Calu3 (cell line): ENCODE measurements around the gene CHSY1. TPM values are rescaled to one million over a fixed set of nuclear protein-coding genes. Genes with fewer than 3 reads are reported as not detected.

ENCODE experiments used
- BruUV-seq: library from RNA; stranded (reverse); fragments of 400-500 nt; replicated peaks from 2 replicates; lab custom pipeline; 2021; lab: Mats Ljungman, UMichigan
- CTCF ChIA-PET: fragments of 300-600 bp; sonication (Branson Sonifier 250); formaldehyde crosslinking; loops from one replicate; lab custom pipeline; 2022; ENCODE audit warnings: antibody characterized with exemption; lab: Charles Lee
- DNase-seq: peaks from one replicate; pipeline ENCODE4 v3.0.0; 2022
- H3K27ac Mint-ChIP-seq: one replicate; pipeline ENCODE4 v1.8.0; 2022; ENCODE audit warnings: mixed read lengths; ENCODE audit not compliant: unreplicated experiment
- H3K27me3 Mint-ChIP-seq: one replicate; pipeline ENCODE4 v1.8.0; 2022; ENCODE audit warnings: mixed read lengths; ENCODE audit not compliant: unreplicated experiment
- H3K36me3 Mint-ChIP-seq: one replicate; pipeline ENCODE4 v1.8.0; 2022; ENCODE audit warnings: mild to moderate bottlenecking, moderate library complexity, mixed read lengths; ENCODE audit not compliant: insufficient read depth, unreplicated experiment
- H3K4me1 Mint-ChIP-seq: one replicate; pipeline ENCODE4 v1.8.0; 2022; ENCODE audit warnings: mild to moderate bottlenecking, low read depth, mixed read lengths; ENCODE audit not compliant: unreplicated experiment
- H3K4me3 Mint-ChIP-seq: one replicate; pipeline ENCODE4 v1.8.0; 2022; ENCODE audit warnings: mild to moderate bottlenecking, low read depth, moderate library complexity, mixed read lengths; ENCODE audit not compliant: unreplicated experiment
- H3K9me3 Mint-ChIP-seq: one replicate; pipeline ENCODE4 v1.8.0; 2022; ENCODE audit warnings: low read depth, mixed read lengths; ENCODE audit not compliant: unreplicated experiment
- intact Hi-C: fragments of 100-400 bp; cut with micrococcal nuclease; formaldehyde crosslinking; loops from one replicate; pipeline ENCODE4 v1.10.0; 2022; ENCODE audit not compliant: unreplicated experiment
- total RNA-seq: library from RNA; stranded (reverse); gene quantifications from 2 replicates; pipeline ENCODE4 v1.2.3, GENCODE V29; 2022
- TF ChIP-seq, protein P1 (sequence below): fragments of 200-600 bp; IDR thresholded peaks from one replicate; pipeline ENCODE4 v1.8.0; 2022; ENCODE audit warnings: antibody characterized with exemption; ENCODE audit not compliant: unreplicated experiment

Gene CHSY1
- total RNA-seq, 1 experiment from 2014 or later, result 25.0 TPM

- intact Hi-C loops, result no loop called here
- Mint-ChIP-seq H3K27ac (no peak overlapping the region), H3K4me3 (no peak overlapping the region), H3K9me3 (no peaks in the 10 kb centered on the region), H3K4me1 (no peaks in the 10 kb centered on the region), H3K27me3 (peaks cover 30% of the 10 kb centered on the region), H3K36me3 (no peaks in the 10 kb centered on the region)
- BruUV-seq, result no TSS peak
- CTCF ChIA-PET, result interaction anchor here (0.6 to 0.8 kb wide), 2 partner anchors 38 to 1581 kb away, joined by 3 read pairs; no protein-coding TSS in a partner anchor
- no peak for DNase-seq
- TF ChIP-seq, protein P1, sequence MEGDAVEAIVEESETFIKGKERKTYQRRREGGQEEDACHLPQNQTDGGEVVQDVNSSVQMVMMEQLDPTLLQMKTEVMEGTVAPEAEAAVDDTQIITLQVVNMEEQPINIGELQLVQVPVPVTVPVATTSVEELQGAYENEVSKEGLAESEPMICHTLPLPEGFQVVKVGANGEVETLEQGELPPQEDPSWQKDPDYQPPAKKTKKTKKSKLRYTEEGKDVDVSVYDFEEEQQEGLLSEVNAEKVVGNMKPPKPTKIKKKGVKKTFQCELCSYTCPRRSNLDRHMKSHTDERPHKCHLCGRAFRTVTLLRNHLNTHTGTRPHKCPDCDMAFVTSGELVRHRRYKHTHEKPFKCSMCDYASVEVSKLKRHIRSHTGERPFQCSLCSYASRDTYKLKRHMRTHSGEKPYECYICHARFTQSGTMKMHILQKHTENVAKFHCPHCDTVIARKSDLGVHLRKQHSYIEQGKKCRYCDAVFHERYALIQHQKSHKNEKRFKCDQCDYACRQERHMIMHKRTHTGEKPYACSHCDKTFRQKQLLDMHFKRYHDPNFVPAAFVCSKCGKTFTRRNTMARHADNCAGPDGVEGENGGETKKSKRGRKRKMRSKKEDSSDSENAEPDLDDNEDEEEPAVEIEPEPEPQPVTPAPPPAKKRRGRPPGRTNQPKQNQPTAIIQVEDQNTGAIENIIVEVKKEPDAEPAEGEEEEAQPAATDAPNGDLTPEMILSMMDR, result no peak
Observed at GRCh38 chr15:101143321-101143720, 108.5 kb downstream of the CHSY1 start.

GRCh38 chr15:101142711-101143110 lies 109.1 kb downstream of the CHSY1 start:
- Mint-ChIP-seq H3K4me3 (no peak overlapping the region), H3K36me3 (no peaks in the 10 kb centered on the region), H3K27me3 (peaks cover 30% of the 10 kb centered on the region), H3K27ac (no peak overlapping the region), H3K4me1 (no peaks in the 10 kb centered on the region), H3K9me3 (no peaks in the 10 kb centered on the region)
- BruUV-seq, result no TSS peak
- TF ChIP-seq, protein P1, result no peak
- DNase-seq, result no peak
- CTCF ChIA-PET, result no interaction called here
- intact Hi-C loops, result no loop called here

DNA sequence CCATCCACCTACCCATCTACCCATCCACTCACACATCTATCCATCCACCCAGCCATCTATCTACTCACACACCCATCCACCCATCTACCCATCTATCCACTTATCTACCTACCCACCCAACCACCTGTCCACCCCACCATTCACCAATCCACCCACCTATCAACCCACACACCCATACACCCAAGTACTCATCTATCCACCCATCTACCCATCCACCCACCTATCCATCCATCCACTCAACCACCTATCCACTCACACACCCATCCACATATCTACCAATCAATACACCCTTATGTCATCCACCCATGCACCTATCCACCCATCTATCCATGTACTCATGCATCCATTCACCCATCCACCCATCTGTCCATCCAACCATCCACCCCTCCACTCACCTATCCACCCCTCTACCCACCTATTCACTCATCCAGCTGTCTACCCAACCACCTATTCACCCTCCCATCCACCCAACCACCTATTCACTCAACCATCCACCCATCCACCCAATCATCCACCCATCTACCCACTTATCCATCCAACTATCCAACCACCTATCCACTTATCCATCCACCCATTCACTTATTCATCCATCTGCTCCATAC lies 109.8 kb downstream of the CHSY1 start:
- CTCF ChIA-PET, result interaction anchor here (1.2 kb wide), 1 partner anchor 11 kb away, joined by 3 read pairs; no protein-coding TSS in a partner anchor
- no TSS peak for BruUV-seq
- Mint-ChIP-seq H3K27me3 (peaks cover 33% of the 10 kb centered on the region), H3K4me1 (no peaks in the 10 kb centered on the region), H3K27ac (no peak overlapping the region), H3K9me3 (no peaks in the 10 kb centered on the region), H3K36me3 (no peaks in the 10 kb centered on the region), H3K4me3 (no peak overlapping the region)
- TF ChIP-seq, protein P1, result no peak
- intact Hi-C loops, result no loop called here
- no peak for DNase-seq

- H3K27ac Mint-ChIP-seq, result no peak overlapping the region
- peaks cover 44% of the 10 kb centered on the region for H3K27me3 Mint-ChIP-seq
- H3K36me3 Mint-ChIP-seq, result no peaks in the 10 kb centered on the region
- H3K9me3 Mint-ChIP-seq, result no peaks in the 10 kb centered on the region
- TF ChIP-seq, protein P1, result no peak
- intact Hi-C loops, result no loop called here
- no TSS peak for BruUV-seq
- no peak for DNase-seq
- no peak overlapping the region for H3K4me3 Mint-ChIP-seq
- H3K4me1 Mint-ChIP-seq, result no peaks in the 10 kb centered on the region
- CTCF ChIA-PET, result interaction anchor here (0.7 to 1.2 kb wide), 2 partner anchors 12 to 122 kb away, joined by 3 read pairs; no protein-coding TSS in a partner anchor
Observed at GRCh38 chr15:101140697-101141065, 111.2 kb downstream of the CHSY1 start.
